PFSK-1 (cell line): ENCODE measurements around the gene CD96.

Source experiments
- POLR2AphosphoS5 ChIP-seq: IDR thresholded peaks from 2 replicates; pipeline ENCODE4 v1.6.1; 2012; ENCODE audit warnings: low read depth, mild to moderate bottlenecking, control low read depth, low read length, moderate library complexity
- SIN3A ChIP-seq: IDR thresholded peaks from 2 replicates; pipeline ENCODE4 v1.6.1; 2012; ENCODE audit warnings: mild to moderate bottlenecking, low read length, moderate library complexity, borderline replicate concordance; ENCODE audit not compliant: insufficient read depth

GRCh38 chr3:111579495-111579894 is 37.5 kb downstream of the CD96 start:
- TF ChIP-seq POLR2AphosphoS5 = no peak
- TF ChIP-seq SIN3A = no peak
